CD4-positive, alpha-beta T cell treated with Interleukin-15 for 1 hour (primary cell): ENCODE results near the gene RNF157.

Experiments used
- DNase-seq: peaks from one replicate; pipeline ENCODE4 v3.0.0-alpha.2; 2020

Gene RNF157

GRCh38 chr17:76240461-76241203, at the start of gene RNF157:
TSS of gene RNF157 (minus strand) at chr17:76240493. CDS start at chr17:76240240, 253 bp downstream.
- DNase-seq = peak; percentile 74

GRCh38 chr17:76281573-76282371, 41.5 kb upstream of the RNF157 start:
- no peak for DNase-seq

GRCh38 chr17:76280650-76281049, 40.4 kb upstream of the RNF157 start:
- no peak for DNase-seq

- no peak for DNase-seq
Measured at GRCh38 chr17:76279742-76280287, 39.5 kb upstream of the RNF157 start.

- peak; percentile 82 for DNase-seq
Measured at GRCh38 chr17:76278952-76279741, 38.9 kb upstream of the RNF157 start.

DNA sequence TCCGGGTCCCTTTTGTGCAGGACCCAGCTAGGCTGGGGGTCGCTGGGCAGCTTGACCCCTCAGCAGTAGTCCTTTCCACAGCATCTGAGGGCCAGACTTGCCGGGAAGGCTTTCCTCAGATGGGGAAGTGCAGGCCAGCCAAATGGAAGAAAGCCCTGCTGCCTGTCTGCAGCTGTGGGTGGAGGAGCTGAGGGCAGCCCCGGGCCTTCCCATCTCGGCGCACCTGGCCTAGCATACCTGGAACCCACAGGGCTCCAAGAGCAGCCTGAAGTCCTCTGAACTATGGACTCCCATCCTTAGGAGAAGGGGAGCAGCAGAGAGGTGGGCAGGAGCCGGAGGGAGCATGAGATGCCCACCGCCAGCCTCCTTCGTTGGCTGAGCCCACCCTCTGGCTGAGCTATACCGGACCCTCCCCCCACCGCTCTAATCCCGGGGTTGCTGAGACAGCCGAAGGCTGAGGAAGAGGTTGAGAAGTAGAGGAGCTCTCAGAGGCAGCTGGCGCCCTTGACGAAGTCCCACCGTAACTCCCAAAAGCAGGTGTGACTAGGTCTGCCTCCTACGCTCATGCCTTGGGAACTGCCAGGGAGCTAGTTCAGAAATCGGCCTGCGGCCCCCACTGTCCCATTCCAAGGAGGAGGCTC, 38.1 kb upstream of the RNF157 start:
- no peak for DNase-seq

DNA sequence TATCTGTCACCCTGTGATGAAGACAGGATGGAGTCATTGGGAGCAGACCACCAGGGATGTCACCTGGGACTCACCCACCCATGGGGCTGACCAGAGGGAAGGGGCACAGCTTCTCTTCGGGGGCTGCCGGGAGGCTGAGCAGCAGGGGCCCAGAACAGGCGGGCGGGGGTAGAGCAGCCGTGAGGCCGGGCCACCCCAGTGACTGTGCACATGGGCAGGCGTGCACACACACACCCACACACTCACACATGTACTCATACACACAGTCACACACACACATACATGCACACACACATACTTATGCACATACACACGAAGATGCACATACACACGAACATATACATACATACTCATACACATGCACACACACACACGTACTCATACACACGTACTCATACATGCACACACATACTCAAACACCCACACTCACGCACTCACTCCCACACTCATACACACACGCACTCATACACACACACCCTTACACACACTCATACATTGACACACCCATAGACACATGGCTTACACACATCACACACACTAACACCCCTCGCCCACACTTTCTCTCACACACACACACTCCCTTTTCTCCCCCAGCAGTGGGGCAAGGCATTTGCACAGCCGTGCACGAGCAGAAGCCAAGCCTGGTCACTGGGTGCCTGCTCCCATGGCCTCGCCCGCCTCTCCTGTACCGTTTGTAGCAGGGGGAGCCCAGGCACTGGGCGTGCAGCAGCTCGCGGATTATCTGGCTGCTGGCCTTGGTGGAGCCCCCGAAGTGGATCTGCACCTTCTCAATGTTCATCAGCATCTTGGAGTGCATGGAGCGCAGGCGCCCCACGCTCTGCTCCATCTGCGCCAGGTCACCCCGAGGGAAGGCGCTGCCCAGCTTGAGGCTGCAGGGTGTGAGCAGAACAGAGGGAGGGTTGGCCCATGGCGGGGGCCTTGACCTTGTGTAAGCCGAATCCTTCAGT, 37.3 kb upstream of the RNF157 start:
- DNase-seq = no peak

DNA sequence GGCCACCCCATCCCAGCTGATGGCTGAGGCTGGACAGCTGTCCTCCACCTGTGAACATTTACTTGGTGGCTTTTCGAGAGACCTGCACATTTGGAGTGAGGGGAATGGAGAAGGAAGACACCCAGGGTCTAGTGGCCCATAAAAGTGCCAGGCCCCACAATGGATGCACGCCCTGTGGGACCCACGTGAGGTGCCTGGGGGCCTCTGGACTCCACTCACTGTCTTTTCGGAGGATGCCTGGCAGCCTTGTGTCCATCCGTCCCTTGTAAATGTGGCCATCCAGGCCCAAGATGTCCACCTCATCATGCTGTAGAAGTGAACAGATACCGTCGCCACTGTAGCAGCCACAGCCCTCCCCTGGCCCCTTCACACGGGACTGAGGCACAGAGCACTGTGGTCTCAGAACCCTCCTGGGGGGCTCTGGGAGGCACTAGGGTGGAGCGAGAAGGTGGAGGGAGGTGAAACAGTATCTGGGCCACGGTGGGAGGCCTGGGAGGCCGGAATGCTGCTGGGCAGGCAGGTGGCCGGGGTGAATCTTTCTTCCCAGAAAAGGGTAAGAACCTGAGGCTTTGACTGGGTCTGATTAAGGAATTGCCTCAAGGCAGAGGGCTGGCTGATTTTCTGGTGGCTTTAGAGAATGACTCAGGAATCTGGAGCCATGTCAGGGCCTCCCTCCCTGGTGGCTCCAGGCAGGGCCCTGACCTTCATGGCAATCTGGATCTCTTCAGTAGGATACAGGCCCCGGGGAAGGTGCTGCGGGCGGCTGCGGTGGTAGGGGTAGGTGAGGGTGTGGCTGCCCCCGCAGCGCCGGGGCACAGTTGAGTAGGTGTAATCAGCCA, 36.4 kb upstream of the RNF157 start:
- DNase-seq = no peak

DNA sequence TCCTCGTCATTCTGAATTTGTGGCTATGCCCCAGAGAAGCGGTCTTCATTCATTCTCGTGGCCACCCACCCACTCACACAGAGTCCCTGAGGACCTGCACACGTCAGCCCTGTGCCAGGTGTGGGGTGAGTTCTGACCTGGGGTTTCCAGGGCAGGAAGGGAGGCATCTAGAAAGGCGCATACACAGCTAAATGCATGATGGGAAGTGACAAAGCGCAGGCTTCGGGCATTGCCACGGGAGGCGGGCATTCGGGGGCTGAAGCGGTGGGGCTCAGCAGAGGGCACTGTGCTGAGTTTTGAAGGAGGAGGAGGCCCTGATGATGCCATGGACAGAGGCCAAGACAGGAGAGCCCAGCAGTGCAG, 35.8 kb upstream of the RNF157 start:
- DNase-seq = peak; percentile 47

GRCh38 chr17:76275382-76276068, 35.2 kb upstream of the RNF157 start:
- no peak for DNase-seq

DNA sequence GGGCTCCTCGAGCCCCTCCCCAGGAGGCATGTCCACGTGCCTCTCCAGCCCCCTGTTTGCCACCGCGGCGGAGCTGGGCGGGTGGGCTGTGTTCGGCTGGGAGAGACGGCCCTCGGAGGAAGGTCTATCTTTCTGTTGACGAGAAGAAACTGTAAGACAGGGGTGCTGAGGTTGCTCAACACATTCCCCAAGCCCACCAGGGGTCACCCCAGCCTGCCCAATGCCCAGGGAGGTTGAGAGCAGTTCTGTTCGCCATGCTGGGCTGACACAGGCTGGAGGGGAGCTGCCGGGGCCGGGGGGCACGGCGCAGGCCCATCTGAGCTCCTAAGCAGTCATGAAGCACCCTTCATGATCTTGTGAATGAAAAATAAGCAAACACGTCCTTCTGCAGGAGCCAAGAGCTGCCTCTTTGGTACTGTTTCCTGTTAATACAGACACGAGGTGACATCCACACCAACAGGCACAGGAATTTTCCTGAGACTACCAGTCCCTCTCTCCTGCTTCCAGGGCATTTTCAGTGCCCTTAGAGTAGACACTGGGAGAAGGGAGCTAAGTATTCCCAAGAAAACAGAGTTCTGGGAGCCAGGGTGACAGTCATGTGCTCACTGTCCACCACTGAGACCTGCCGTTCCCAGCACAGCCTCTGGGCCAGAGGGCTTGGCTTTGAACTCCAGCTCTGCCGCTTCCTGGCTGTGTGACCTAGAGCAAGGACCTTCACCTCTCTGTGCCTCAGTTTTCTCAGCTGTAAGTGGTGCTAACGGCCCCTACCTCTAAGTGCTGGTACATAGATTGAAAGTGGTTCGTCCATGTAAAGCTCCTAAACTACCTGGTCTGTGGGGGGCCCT, 34.0 kb upstream of the RNF157 start:
- DNase-seq = no peak

DNA sequence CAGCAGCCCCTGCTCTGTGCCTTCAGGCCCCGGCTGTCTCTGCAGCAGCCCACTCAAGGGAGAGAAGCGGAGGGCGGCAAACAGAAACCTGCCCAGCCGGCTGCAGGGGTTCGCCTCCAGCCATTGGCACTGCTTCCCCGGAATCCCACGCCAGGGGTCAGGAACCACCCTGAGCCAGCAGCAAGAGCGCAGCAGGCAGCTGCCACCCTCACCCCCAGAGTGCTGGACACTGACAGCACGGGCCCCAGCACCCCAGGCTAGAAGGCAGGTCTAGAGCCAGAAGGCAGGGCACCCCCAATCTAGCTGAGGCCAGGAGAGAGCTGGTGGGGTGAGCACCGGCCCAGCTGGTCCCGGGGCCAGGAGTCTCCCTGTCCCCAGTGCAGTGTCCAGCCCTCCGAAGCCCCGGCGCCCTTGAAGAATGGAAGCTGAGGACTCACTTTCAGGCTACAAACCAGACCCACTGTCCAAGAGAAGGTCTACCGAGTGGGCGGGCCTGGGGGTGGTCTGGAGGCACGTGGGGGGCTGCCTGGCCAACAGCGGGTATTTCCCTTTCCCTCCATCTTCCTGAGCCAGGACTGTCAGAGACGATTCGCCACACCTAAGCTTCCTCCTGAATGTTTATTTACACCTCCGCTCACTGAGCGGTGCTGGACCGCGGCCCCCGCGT, 33.3 kb upstream of the RNF157 start:
- DNase-seq = no peak

GRCh38 chr17:76272541-76273444, 32.5 kb upstream of the RNF157 start:
- DNase-seq = peak; percentile 60

GRCh38 chr17:76271669-76272540, 31.6 kb upstream of the RNF157 start:
- DNase-seq = peak; percentile 91

DNA sequence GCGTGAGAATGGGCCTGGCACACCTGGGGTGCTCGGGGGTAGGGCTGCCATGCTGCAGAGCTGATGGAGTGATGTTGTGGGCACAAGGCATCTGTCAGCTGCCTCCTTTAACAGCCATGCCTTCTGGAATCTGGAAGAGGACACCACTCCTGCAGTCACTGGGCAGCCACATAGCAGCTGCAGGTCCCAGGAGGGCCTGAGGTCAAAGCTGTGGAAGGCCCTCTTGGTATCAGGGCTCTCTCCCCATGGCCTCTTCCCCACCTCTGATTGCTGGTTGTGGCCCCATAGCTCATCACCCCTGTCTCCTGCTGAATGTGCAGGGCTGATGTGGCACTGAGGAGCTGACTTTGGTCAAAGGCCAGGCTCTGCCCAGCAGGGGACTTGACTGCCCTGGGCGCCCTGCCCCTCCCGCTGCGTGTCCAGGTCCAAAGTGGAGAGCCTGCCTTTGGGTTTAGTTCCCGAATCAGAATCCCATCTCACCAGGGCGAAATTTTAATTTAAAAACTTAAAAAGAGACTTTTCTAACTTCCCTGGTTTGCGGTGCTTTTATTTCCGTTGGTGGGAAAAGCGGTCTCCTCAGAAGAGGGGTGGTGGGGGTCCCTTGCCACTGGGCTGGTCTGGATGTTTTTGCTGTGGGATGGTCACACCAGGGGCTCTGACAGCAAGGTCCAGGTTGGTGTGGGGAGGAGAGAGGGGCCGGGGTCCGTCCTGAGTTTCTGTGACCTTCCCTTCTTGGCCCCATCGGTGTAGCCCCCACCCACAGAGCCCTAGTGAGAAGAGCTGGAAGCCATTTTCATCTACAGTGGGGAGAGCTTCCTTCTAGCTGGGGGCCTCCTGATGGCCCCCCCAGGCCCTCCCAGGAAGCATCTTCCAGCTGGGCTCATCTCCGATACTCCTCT, 30.7 kb upstream of the RNF157 start:
- no peak for DNase-seq
